Prostate gland (tissue), 2 donors: Measurements from ENCODE around the gene SPIN1.

Experiments
- CTCF ChIP-seq, 4 experiments: fragments of 200-600 bp in 2 of 4; fragments of 450-650 bp in 2 of 4; sonication (generic) in 2 of 4; IDR thresholded peaks; 1 replicate in 3 of 4; 2 replicates in 1 of 4; pipeline ENCODE4 v1.5.1; 2016 to 2019; ENCODE audit warnings: antibody characterized with exemption in 4 of 4, mild to moderate bottlenecking in 2 of 4, moderate library complexity in 2 of 4
- POLR2A ChIP-seq: fragments of 450-650 bp; IDR thresholded peaks from one replicate; pipeline ENCODE4 v1.6.1; 2016; ENCODE audit warnings: antibody characterized with exemption, mild to moderate bottlenecking

GRCh38 chr9:88443480-88444113, 55.4 kb downstream of the SPIN1 start:
- TF ChIP-seq CTCF (IDR thresholded peaks at IDR 0.05): no peak
- TF ChIP-seq POLR2A: no peak
